Erythroblast (primary cell): ENCODE measurements around the gene SYCN.

Experiments used
- GATA1 ChIP-seq: IDR thresholded peaks from 2 replicates; pipeline ENCODE4 v1.6.1; 2011; ENCODE audit warnings: low read depth, mild to moderate bottlenecking, control low read depth, low read length, moderate library complexity
- POLR2A ChIP-seq: IDR thresholded peaks from 2 replicates; pipeline ENCODE4 v1.6.1; 2011; ENCODE audit warnings: mild to moderate bottlenecking, low read length

DNA sequence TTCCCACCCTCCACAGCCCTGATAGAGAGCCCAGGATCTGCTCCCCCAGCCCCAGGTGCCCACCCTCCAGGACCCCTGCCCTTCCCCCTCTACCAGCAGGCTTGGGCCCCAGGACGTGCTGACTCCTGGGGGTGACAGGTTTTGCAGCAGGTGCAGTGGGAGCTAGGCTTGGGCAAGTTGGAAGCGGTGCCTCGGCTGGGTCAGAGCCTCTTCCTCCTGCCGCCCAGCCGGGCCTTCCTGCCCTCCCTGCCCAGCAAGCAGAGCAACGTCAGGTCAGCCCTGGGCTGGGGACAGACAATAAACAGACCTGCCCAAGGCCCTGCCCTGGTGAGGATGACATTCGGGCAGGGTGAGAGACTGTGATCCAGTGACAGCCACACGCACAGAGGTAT lies 16.5 kb downstream of the SYCN start:
- TF ChIP-seq POLR2A (no peak), GATA1 (no peak)
